SH-SY5Y (cell line): ENCODE results near the gene SCN9A.

Source experiments
- GATA2 ChIP-seq: IDR thresholded peaks from 2 replicates; pipeline ENCODE4 v1.6.1; 2011; ENCODE audit warnings: mild to moderate bottlenecking, low read depth, low read length
- GATA3 ChIP-seq: IDR thresholded peaks from 2 replicates; pipeline ENCODE4 v1.6.1; 2011; ENCODE audit warnings: low read depth, mild to moderate bottlenecking, low read length, moderate library complexity

GRCh38 chr2:166331468-166331867, 44.3 kb downstream of the SCN9A start:
- TF ChIP-seq GATA3 = no peak
- no peak for TF ChIP-seq GATA2
